Upper lobe of left lung (tissue), 4 donors: ENCODE results near the gene PLEKHA8.

Experiments used
- EP300 ChIP-seq, 4 donors: sonication (generic); formaldehyde crosslinking; IDR thresholded peaks; one replicate each; pipeline ENCODE4 v1.5.1; 2017; ENCODE audit warnings: antibody characterized with exemption in 4 of 4, control low read depth in 2 of 4
- TF ChIP-seq, protein P1 (sequence below), 6 experiments: fragments of 450-650 bp in 4 of 6; fragments of 200-600 bp in 2 of 6; sonication (generic) in 2 of 6; IDR thresholded peaks; one replicate each; pipeline ENCODE4 v1.5.1; 2016 to 2019; ENCODE audit warnings: antibody characterized with exemption in 6 of 6

GRCh38 chr7:29980151-29980550 is 48.1 kb upstream of the PLEKHA8 start:
- TF ChIP-seq, protein P1, sequence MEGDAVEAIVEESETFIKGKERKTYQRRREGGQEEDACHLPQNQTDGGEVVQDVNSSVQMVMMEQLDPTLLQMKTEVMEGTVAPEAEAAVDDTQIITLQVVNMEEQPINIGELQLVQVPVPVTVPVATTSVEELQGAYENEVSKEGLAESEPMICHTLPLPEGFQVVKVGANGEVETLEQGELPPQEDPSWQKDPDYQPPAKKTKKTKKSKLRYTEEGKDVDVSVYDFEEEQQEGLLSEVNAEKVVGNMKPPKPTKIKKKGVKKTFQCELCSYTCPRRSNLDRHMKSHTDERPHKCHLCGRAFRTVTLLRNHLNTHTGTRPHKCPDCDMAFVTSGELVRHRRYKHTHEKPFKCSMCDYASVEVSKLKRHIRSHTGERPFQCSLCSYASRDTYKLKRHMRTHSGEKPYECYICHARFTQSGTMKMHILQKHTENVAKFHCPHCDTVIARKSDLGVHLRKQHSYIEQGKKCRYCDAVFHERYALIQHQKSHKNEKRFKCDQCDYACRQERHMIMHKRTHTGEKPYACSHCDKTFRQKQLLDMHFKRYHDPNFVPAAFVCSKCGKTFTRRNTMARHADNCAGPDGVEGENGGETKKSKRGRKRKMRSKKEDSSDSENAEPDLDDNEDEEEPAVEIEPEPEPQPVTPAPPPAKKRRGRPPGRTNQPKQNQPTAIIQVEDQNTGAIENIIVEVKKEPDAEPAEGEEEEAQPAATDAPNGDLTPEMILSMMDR (IDR thresholded peaks at IDR 0.05) = no peak
- TF ChIP-seq EP300 (IDR thresholded peaks at IDR 0.05) = no peak
